Endothelial cell of umbilical vein (primary cell): Measurements from ENCODE around the gene FSTL4. TPM values are rescaled to one million over a fixed set of nuclear protein-coding genes. Genes with fewer than 3 reads are reported as not detected.

Experiments used
- BruUV-seq: library from RNA; stranded (reverse); fragments of 400-500 nt; replicated peaks from 2 replicates; lab custom pipeline; 2021; lab: Mats Ljungman, UMichigan
- CTCF ChIA-PET: fragments of 300-600, 350-600 bp; sonication (Branson Sonifier 250); formaldehyde crosslinking; loops from one replicate; lab custom pipeline; 2021; ENCODE audit warnings: antibody characterized with exemption, inconsistent platforms; lab: Charles Lee
- POLR2A ChIA-PET: fragments of 300-600, 350-600 bp; sonication (Branson Sonifier 250); formaldehyde crosslinking; loops from one replicate; lab custom pipeline; 2021; ENCODE audit warnings: antibody characterized with exemption, inconsistent platforms; lab: Charles Lee
- DNase-seq: peaks from one replicate; pipeline ENCODE4 v3.0.0-alpha.2; 2011; ENCODE audit warnings: low read depth, low spot score
- FAIRE-seq: peaks from 2 replicates; lab custom pipeline; 2011; peaks lifted over from hg19 to GRCh38; lab: Jason Lieb, UNC
- H2AFZ ChIP-seq: 2 replicates; pipeline ENCODE4 v1.6.0; 2012; ENCODE audit warnings: low read depth, low read length, control low read depth, inconsistent platforms
- H3K27ac ChIP-seq: 2 replicates; pipeline ENCODE4 v1.5.1; 2011; ENCODE audit warnings: low read depth, mild to moderate bottlenecking, control low read depth, low read length, moderate library complexity; ENCODE audit not compliant: insufficient read depth
- H3K27me3 ChIP-seq, 2 experiments: 2 replicates each; pipeline versions ENCODE4 v1.6.0 to v1.6.1; 2011; ENCODE audit warnings: low read length in 2 of 2, mixed read lengths in 1 of 2; ENCODE audit not compliant: control insufficient read depth in 2 of 2, insufficient read depth in 2 of 2
- H3K36me3 ChIP-seq, 2 experiments: 2 replicates in 1 of 2; 3 replicates in 1 of 2; pipeline ENCODE4 v1.5.1; 2011; ENCODE audit warnings: low read length in 2 of 2, mild to moderate bottlenecking in 1 of 2, moderate library complexity in 1 of 2; ENCODE audit not compliant: control insufficient read depth in 2 of 2, insufficient read depth in 2 of 2; ENCODE audit errors: extremely low read depth in 1 of 2
- H3K4me1 ChIP-seq: 3 replicates; pipeline ENCODE4 v1.5.1; 2011; ENCODE audit warnings: mild to moderate bottlenecking, low read length; ENCODE audit not compliant: control insufficient read depth, insufficient read depth; ENCODE audit errors: extremely low read depth
- H3K4me2 ChIP-seq: 2 replicates; pipeline ENCODE4 v1.6.1; 2011; ENCODE audit warnings: low read length, control low read depth, mixed read lengths; ENCODE audit not compliant: insufficient read depth
- H3K4me3 ChIP-seq, 3 experiments: fragments of 200-600 bp in 1 of 3; sonication (generic), shearing (Covaris generic) in 1 of 3; replicated peaks in 1 of 3; 2 replicates each; pipeline ENCODE4 v1.5.1; 2011 to 2016; ENCODE audit warnings: control low read depth in 3 of 3, low read length in 3 of 3, mild to moderate bottlenecking in 2 of 3, inconsistent platforms in 1 of 3, low read depth in 1 of 3, moderate library complexity in 1 of 3; ENCODE audit not compliant: insufficient read depth in 1 of 3
- H3K79me2 ChIP-seq: 2 replicates; pipeline ENCODE4 v1.6.0; 2012; ENCODE audit warnings: low read length, inconsistent platforms; ENCODE audit not compliant: control insufficient read depth, insufficient read depth
- H3K9ac ChIP-seq: replicated peaks from 2 replicates; pipeline ENCODE3; 2011; ENCODE audit warnings: low read length, control low read depth; ENCODE audit not compliant: insufficient read depth; ENCODE audit errors: extremely low read depth
- H3K9me1 ChIP-seq: replicated peaks from 3 replicates; pipeline ENCODE4 v1.6.0; 2011; ENCODE audit warnings: mild to moderate bottlenecking, low read length; ENCODE audit not compliant: control insufficient read depth, insufficient read depth; ENCODE audit errors: extremely low read depth
- H3K9me3 ChIP-seq: replicated peaks from 2 replicates; pipeline ENCODE4 v1.5.1; 2012; ENCODE audit warnings: low read length, inconsistent platforms; ENCODE audit not compliant: control insufficient read depth, insufficient read depth
- H4K20me1 ChIP-seq: replicated peaks from 2 replicates; pipeline ENCODE3; 2011; ENCODE audit warnings: mild to moderate bottlenecking, low read length; ENCODE audit not compliant: control insufficient read depth, insufficient read depth; ENCODE audit errors: extremely low read depth
- CTCF ChIP-seq, 2 donors: IDR thresholded peaks; 1 replicate in 1 of 2; 2 replicates in 1 of 2; pipeline ENCODE4 v1.5.1; 2011; ENCODE audit warnings: low read length in 2 of 2, mild to moderate bottlenecking in 2 of 2, moderate library complexity in 2 of 2, control low read depth in 1 of 2, inconsistent platforms in 1 of 2, low read depth in 1 of 2; ENCODE audit not compliant: insufficient read depth in 1 of 2; ENCODE audit errors: extremely low read depth in 1 of 2
- EZH2 ChIP-seq: IDR thresholded peaks from 2 replicates; pipeline ENCODE4 v1.6.1; 2012; ENCODE audit warnings: borderline replicate concordance, low read depth, mild to moderate bottlenecking, moderate library complexity, low read length, inconsistent platforms; ENCODE audit not compliant: severe bottlenecking
- FOS ChIP-seq: IDR thresholded peaks from 2 replicates; pipeline ENCODE4 v1.6.1; 2011; ENCODE audit warnings: mild to moderate bottlenecking, low read length, moderate library complexity, borderline replicate concordance; ENCODE audit not compliant: insufficient read depth
- GATA2 ChIP-seq: IDR thresholded peaks from 2 replicates; pipeline ENCODE4 v1.7.0; 2011; ENCODE audit warnings: low read depth, mild to moderate bottlenecking, moderate library complexity, mixed read lengths, low read length; ENCODE audit not compliant: insufficient read length, insufficient read depth
- JUN ChIP-seq: IDR thresholded peaks from 2 replicates; pipeline ENCODE4 v1.6.1; 2011; ENCODE audit warnings: borderline replicate concordance, low read depth; ENCODE audit not compliant: insufficient read length, insufficient read depth
- MAX ChIP-seq: IDR thresholded peaks from 2 replicates; pipeline ENCODE4 v1.6.1; 2011; ENCODE audit not compliant: insufficient read depth, insufficient read length
- MYC ChIP-seq: IDR thresholded peaks from one replicate; pipeline ENCODE4 v1.6.1; 2011; ENCODE audit warnings: mild to moderate bottlenecking, low read depth, low read length
- POLR2A ChIP-seq: IDR thresholded peaks from 2 replicates; pipeline ENCODE4 v1.6.1; 2012; ENCODE audit warnings: low read depth, mild to moderate bottlenecking, control low read depth, low read length
- POLR2AphosphoS5 ChIP-seq: IDR thresholded peaks from 2 replicates; pipeline ENCODE4 v1.6.1; 2012; ENCODE audit warnings: low read depth, mild to moderate bottlenecking, control low read depth, low read length, moderate library complexity; ENCODE audit not compliant: insufficient read depth
- dilution Hi-C: fragments of 300-500 bp; cut with MboI; formaldehyde crosslinking; loops from one replicate; pipeline ENCODE4 v1.15.0; 2019; ENCODE audit warnings: low sequenced_read_pairs; ENCODE audit not compliant: extremely low pct_ligation_motif_present
- intact Hi-C: fragments of 100-400 bp; cut with micrococcal nuclease; formaldehyde crosslinking; loops from one replicate; pipeline ENCODE4 v1.10.0; 2022
- polyA plus RNA-seq, 4 experiments: library from polyadenylated mRNA; depleted of rRNA in 3 of 4; stranded (reverse) in 3 of 4; unstranded in 1 of 4; fragments of >200 nt; gene quantifications; 2 replicates each; pipeline versions ENCODE4 v1.2.1 to v1.2.3, GENCODE V29; 2011 to 2012; ENCODE audit warnings: missing spikeins in 1 of 4
- total RNA-seq: library from RNA; stranded (reverse); gene quantifications from 2 replicates; pipeline ENCODE4 v1.2.3, GENCODE V29; 2021

FSTL4 gene
- total and polyA plus RNA-seq, 2 donors (not counting 3 experiments of a cell fraction or from before 2014, with no cell fraction given), result 0.18 TPM; not detected in 1

GRCh38 chr5:133642153-133642722 lies 29.9 kb upstream of the FSTL4 start:
- FAIRE-seq (no peak), DNase-seq (no peak)
- POLR2A ChIA-PET, result no interaction called here
- H3K9me1 ChIP-seq, result no peaks in the 10 kb centered on the region
- CTCF ChIA-PET, result no interaction called here
- no peak for TF ChIP-seq EZH2
- no peak for TF ChIP-seq JUN
- TF ChIP-seq MYC, result no peak
- no peak for TF ChIP-seq FOS
- no peak for TF ChIP-seq POLR2A
- TF ChIP-seq CTCF (IDR thresholded peaks at IDR 0.05; ENCODE audit: extremely low read depth in 1 of 2, insufficient read depth in 1 of 2, low read depth in 1 of 2, low read length in 2 of 2), result no peak
- no peak for TF ChIP-seq POLR2AphosphoS5
- no peak for TF ChIP-seq GATA2
- no peak for TF ChIP-seq MAX
- intact Hi-C loops, result no loop called here
- no peaks in the 10 kb centered on the region for H4K20me1 ChIP-seq
- H3K79me2 ChIP-seq, result no peaks in the 10 kb centered on the region
- BruUV-seq, result no TSS peak
- no peaks in the 10 kb centered on the region for H3K36me3 ChIP-seq
- H3K4me3 ChIP-seq, result no peak overlapping the region
- H3K9ac ChIP-seq, result no peak overlapping the region
- peaks cover 1 to 7% of the 10 kb centered on the region in 2 experiments for H3K27me3 ChIP-seq
- dilution Hi-C loops, result no loop called here
- no peak overlapping the region for H3K4me2 ChIP-seq
- no peaks in the 10 kb centered on the region for H3K9me3 ChIP-seq
- H3K4me1 ChIP-seq, result no peaks in the 10 kb centered on the region
- no peak overlapping the region for H3K27ac ChIP-seq
- no peak overlapping the region for H2AFZ ChIP-seq
